ENCODE results near the gene NUDT14. TPM values are rescaled to one million over a fixed set of nuclear protein-coding genes. Genes with fewer than 3 reads are reported as not detected.
A peak's percentile ranks its signal among the peaks of the same experiment; 100 is the strongest.

Gene NUDT14
- total RNA-seq, 1 donor from 2014 or later = 11.5 TPM

DNA sequence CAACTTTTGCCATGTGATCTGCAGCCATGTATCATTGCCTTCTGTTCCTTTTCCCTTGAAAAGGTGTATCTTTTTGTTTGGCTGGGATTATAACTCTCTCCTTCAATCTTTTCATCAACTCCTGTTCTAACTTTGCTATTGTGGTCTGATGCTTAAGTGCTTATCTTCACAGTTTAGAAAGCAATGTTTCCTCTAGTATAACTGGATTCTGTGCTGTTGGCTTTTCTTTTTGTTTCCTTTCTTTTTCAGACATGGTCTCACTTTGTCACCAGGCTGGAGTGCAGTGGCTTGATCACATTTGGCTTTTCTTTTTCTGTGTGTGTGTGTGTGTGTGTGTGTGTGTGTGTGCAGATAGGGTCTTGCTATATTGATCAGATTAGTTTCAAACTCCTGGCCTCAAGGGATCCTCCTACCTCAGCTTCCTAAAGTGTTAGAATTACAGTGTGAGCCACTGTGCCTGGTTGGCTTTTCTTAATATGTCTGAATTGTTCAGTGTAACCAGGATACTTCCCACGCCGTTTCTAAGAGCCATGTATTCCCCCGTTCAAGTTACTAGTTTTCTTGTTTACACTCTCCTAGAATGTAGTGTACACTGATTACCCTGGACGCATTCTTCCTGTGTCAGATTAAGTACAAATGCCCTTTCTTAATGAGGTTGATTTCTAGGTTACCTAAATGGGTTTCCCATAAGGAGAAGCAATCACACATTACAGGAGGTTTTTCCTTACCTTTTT lies 48.0 kb downstream of the NUDT14 start:
- no peak for DNase-seq

DNA sequence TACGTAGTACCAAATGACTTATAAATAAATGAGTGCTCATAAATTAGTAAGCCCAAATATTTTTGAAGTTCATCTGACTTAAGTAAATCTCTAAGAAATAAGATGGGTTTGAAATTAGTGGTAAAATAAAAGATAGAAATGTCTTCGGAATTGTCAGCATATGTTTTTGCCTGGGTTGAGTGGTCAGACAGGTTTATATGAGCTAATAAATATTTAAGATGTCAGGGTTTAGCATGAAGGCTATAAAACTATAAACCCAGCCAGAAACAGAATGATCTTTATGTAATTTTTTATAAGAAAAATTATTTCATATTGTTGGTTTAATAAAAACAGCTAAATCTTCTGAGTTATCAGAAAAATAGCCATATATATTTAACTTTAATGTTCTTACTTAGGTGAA lies 49.9 kb downstream of the NUDT14 start:
- DNase-seq = no peak

DNA sequence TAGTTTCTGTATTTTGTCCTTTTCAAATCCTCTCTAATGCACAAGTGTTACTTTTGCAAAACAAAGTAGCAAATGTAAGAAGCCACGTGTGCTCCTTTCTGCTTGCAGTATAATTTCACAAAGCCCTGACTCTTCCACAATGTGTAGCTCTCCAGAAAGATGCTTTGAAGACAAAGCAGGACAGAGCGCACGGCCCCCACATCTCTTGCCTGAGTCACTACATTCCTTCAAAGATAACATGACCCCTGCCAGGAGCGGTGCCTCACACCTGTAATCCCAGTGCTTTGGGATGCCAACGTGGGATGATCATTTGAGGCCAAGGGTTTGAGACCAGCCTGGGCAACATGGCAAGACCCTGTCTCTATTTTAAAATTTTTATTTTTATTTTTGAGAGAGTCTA lies 53.1 kb downstream of the NUDT14 start:
- no peak for DNase-seq

DNA sequence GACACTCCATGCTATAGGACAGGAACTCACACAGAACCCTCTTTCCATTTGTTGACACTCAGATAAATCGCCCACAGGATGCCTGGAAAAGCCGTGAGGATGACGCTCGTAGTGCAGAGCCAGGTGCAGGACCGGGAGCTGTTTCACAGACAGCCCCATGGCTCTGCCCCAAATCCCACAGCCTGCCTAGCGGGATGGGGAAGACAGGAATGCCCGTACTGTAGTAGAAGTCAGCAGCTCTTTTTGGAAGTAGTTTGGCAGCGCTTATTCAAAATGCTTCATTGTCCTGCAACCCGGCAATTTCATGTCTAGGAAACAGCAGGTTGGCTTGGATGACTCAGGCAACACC lies 54.2 kb downstream of the NUDT14 start:
- peak; percentile 34 for DNase-seq

DNA sequence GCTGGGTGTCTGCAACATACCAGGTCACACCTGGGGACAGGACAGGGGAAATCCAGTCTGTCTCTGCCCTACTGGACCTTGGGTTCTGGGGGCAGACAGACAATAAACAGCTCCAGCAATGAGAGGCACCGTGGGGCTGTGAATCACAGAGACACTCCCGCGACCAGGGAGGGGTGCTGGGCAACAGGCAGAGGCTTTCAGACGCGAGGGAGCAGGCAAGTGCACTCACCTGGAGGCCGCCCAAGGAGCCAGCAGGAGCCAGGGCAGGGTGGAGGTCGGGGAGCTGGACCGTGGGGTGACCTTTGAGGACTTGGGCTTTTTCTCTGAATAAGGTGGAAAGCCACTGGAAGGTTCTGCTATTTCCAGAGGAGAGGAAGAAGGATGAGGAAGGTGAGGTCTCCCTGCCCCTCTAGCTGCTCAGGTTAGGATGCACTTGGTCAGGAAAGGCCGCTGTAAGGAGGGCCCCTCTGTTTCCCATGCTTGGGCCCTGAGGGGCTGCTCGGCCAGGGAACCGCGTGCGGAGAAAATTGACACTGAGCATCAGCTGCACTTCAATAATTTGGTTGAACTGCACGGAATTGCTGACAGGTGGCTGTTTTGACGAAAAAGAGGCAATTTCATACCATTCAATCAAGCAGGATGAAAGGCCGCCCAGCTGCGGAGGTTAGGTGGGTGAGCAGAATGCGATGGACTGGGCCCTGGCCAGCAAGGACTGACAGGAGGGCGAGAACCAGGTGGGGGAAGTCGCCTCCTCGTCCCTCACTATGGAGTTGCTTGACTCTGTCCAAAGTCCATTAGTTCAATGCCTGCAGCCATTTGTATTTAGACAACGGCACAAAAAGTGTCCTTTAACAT lies 54.8 kb downstream of the NUDT14 start:
- DNase-seq = no peak

DNA sequence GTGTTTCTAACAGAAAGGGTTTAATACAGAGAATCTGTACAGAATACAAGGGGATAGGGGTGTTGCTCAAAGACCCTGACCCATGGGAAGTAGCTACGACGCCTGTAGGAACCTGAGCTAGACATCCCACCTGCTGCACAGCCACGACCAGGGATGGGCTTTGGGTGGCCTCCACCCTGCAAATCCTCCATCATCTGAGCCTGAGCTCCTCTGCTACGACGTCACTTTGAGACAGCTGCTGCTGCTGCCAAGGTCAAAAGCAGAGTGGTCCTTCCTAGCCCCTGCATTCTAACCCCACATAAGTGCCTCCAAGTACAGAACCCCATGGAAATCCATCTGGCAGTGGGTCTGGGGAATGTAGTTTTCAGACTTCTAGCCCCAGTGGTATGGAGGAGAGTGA lies 56.3 kb downstream of the NUDT14 start:
- no peak for DNase-seq

DNA sequence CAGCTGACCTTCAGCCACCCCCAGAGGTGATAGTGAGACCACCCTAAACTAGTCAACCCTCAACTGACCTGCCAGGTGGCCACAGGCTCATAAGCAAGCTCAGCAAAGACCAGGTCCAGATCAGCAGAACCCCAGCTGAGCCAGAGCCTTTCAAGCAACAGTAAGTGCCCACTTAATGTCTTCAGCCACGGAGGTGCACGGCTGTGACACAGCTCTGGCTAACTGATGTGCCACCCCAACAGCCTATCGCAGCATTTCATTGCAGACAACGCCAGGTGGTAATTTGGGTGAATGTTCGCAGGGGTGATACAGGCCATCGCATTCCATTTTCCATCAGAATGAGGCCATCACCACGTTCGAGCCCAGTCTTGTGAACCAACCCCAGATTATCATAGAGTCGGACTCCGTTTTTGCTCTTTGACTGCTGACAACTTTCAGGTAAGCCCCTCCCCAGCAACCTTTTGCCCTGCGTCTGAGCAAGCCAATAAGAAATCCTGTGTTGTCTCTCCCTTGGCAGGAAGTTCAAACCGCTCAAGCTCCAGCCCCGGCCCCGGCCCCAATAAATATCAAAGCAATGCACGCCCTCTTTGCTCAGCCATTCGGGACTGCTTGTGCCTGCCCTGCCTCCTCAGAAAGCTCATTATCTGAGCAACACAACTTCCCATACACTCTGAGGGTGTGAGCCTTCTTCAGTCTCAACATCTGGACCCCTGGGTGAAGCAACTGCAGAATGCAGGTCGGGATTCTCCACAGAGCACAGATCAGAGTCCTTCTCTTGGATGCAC lies 56.9 kb downstream of the NUDT14 start:
- DNase-seq = no peak

DNA sequence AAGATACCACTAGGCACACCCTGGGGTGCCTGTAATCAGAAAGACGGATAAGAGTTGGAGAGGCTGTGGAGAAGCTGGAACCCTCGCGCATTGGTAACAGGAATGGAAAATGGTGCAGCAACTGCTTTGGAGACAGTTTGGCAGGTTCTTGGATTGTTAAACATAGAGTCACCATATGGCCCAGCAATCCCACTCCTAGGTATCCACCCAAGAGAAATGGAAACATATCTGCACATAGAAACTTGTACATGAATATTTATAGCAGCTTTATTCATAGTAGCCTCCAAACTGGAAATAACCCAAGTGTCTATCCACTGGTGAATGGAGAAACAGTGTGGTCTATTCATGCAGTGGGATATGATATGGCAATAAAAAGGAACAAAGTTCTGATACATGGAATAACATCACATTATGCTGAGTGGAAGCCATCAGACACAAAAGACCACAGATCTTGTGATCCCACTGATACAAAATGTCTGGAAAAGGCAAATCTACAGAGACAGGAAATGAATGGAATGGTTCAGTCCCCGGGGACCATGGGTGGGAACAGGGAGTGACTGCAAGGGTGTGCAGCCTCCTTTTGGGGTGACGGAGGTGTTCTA lies 57.9 kb downstream of the NUDT14 start:
- DNase-seq = no peak

Small RNAs within 50 kb of the gene (small RNA-seq; reads per million reads assigned to genes)
- gene MIR6765 (ENCODE audit: low replicate concordance) = 0.39 reads per million, percentile 64 among the genes with 10 or more reads in this experiment

Other genes with a start within 250 kb of the NUDT14 start
- 51.0 TPM for gene AHNAK2, start 202.9 kb downstream of the NUDT14 start, total RNA-seq
- gene CLBA1, start 195.5 kb downstream of the NUDT14 start, total RNA-seq = 6.4 TPM
- 23.5 TPM for gene CDCA4, start 160.2 kb downstream of the NUDT14 start, total RNA-seq
- 1.5 TPM for gene GPR132, start 115.9 kb downstream of the NUDT14 start, total RNA-seq
- 58.5 TPM for gene JAG2, start 12.5 kb downstream of the NUDT14 start, total RNA-seq
- gene BTBD6, start 67.2 kb upstream of the NUDT14 start, total RNA-seq = 65.8 TPM
- 59.8 TPM for gene BRF1, start 119.7 kb upstream of the NUDT14 start, total RNA-seq
- 84.8 TPM for gene PACS2, start 133.4 kb upstream of the NUDT14 start, total RNA-seq
- gene TEX22, start 217.2 kb upstream of the NUDT14 start, total RNA-seq = not detected
- gene MTA1, start 238.5 kb upstream of the NUDT14 start, total RNA-seq = 60.9 TPM